Measurements from ENCODE around the gene PHF13. TPM values are rescaled to one million over a fixed set of nuclear protein-coding genes. Genes with fewer than 3 reads are reported as not detected.

The PHF13 gene
- total and polyA plus RNA-seq, 9 of the 15 experiments (the other 6 are each of a cell fraction or from before 2014, with no cell fraction given) = 1.8 to 36.1 (median 11.7) TPM

DNA sequence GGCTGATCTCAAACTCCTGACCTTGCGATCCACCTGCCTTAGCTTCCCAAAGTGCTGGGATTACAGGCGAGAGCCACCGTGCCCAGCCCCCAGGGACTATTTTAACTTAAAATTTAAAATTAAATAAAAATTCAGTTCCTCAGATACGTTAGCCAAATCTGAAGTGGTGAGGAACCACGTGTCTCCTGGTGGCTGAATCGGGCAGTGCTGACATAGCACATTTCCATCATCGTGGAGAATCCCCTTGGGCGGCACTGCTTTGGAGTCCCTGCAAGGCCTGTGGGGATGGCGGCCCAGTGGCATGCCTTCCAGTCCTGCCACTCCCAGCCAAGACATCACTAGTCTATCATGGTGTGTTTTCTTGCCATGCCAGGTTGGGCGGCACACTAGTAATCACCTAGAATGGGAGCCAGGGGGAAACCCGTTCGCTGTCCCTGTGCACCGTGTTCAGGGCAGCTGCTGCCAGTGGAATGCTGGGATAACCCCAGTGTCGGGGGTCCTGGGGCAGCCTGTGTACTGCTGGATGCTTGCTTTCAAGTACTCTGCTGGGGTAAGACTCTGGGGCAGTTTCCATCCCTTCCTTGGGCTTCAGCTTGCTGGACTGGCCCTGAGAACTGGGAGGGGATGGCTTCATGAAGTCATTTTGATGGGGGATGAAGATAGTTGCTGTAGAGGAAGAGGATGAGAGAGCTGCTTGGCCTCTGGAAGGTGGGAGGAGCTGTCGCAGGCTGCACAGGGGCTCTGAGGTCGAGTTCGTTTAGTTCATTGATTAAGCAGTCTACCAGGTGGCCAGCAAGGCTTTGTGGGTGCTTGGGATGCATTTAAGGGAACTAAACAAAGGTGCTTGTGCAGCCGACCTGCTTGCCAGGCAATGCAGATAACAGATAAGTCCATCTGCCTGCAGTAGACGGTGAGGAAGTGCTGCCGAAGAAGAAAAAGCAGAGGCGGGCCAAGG lies 29.1 kb upstream of the PHF13 start (continued):
- TF ChIP-seq POLR2AphosphoS5 (IDR thresholded peaks at IDR 0.05; ENCODE audit: control insufficient read depth, insufficient read depth, low read depth, low read length) (0 out of 2 replicates have a peak, but pooled peaks have one; percentile 24), MBD2 (IDR thresholded peaks at IDR 0.05; ENCODE audit: borderline replicate concordance, low read depth) (no peak), PTTG1 (tag; IDR thresholded peaks at IDR 0.05; ENCODE audit: low read depth) (no peak)

DNA sequence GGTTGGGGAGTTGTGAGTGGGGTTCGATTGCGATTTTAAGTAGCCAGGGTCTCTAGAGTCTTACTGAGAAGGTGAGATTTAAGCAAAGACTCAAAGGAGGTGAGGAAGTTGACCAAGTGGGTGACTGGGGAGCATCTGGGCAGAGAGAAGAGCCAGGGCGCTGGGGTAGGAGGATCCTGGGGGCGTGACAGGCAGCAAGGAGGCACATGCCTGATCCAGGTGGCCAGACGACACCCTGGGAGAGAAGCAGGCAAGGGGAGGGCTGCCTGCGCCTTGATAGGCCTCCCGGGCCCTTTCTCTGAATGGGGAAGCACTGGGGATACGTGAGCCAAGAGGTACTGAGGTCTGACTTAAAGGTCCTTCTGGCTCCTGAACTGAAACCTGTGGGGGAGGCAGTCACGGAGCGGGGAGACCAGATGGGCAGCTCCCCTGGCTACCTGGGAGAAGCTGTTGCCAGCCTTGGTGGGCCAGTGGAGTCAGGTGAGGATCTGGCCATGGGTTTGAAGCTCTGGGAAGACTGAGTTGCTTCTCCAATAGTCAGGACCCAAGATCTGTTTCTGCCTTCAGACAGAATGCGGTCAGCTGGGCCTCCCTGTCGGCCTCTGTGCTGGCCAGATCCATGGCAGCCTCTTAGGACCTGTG lies 28.3 kb upstream of the PHF13 start:
- Histone ChIP-seq H3K4me3 (no peak overlapping the region), H4K20me1 (replicated peaks; ENCODE audit: control insufficient read depth, insufficient read depth, low read length) (peaks cover 33% of the 10 kb centered on the region), H3K27me3 (ENCODE audit: control insufficient read depth in 2 of 2, insufficient read depth in 2 of 2, low read length in 2 of 2) (no peaks in the 10 kb centered on the region), H3K36me3 (ENCODE audit: control insufficient read depth, insufficient read depth, low read length) (peaks cover 67% of the 10 kb centered on the region; the same call in 2 of the 3 replicates), H3K9me3 (replicated peaks; ENCODE audit: control insufficient read depth, insufficient read depth, low read depth, low read length) (no peaks in the 10 kb centered on the region), H3K79me2 (ENCODE audit: control insufficient read depth, insufficient read depth, low read length) (peaks cover 40% of the 10 kb centered on the region), H2AFZ (ENCODE audit: low read depth, low read length) (no peak overlapping the region), H3K4me1 (replicated peaks in 1 of 2; ENCODE audit: control insufficient read depth in 2 of 2, insufficient read depth in 2 of 2, low read length in 2 of 2) (peaks cover 36 to 72% of the 10 kb centered on the region in 2 experiments; a peak in 4 of 5 replicates), H3K9ac (ENCODE audit: insufficient read depth in 1 of 2, low read depth in 2 of 2, low read length in 2 of 2) (peak overlapping the region in 1 of 2 experiments; percentile 82; a peak in 2 of 4 replicates), H3K4me2 (ENCODE audit: insufficient read depth, low read length) (peak overlapping the region; percentile 48), H3K27ac (ENCODE audit: extremely low read depth, low read depth, low read length) (peak overlapping the region; percentile 13; the same call in 2 of the 3 replicates), H3K9me1 (ENCODE audit: control insufficient read depth, insufficient read depth, low read length) (peaks cover 19% of the 10 kb centered on the region)
- in situ Hi-C loops (cut with MboI) = no loop called here
- ChIA-PET CTCF (ENCODE audit: low intra/inter-chr PET ratio) (no interaction called here), POLR2A (interaction anchor here (0.5 to 13.4 kb wide), 3 partner anchors 15 to 85 kb away, joined by 3 to 221 read pairs (median 3); partner anchors contain the start of gene KLHL21)
- ATAC-seq (peak; percentile 8), DNase-seq (ENCODE audit: extremely low read depth in 1 of 4, low spot score in 3 of 4) (peak in 2 of 4 experiments; percentile 48 to 57), FAIRE-seq (no peak)
- no TSS peak for BruUV-seq (replicated peaks)
- 32% methylated on average over 10 of the region's 12 CpGs for WGBS (ENCODE audit: insufficient coverage, low coverage, missing lambda C conversion rate)
- intact Hi-C loops (cut with micrococcal nuclease) = no loop called here
- TF ChIP-seq GABPB1 (CRISPR knock-in tag; IDR thresholded peaks at IDR 0.05) (0 out of 2 replicates have a peak, but pooled peaks have one; percentile 3), ZNF830 (CRISPR knock-in tag; IDR thresholded peaks at IDR 0.05) (0 out of 2 replicates have a peak, but pooled peaks have one; percentile 19), MTA1 (IDR thresholded peaks at IDR 0.05; ENCODE audit: borderline replicate concordance) (no peak), PRMT5 (CRISPR knock-in tag; IDR thresholded peaks at IDR 0.05) (no peak), CBX3 (IDR thresholded peaks at IDR 0.05; ENCODE audit: borderline replicate concordance in 1 of 2, low read length in 2 of 2) (no peak), OTX1 (CRISPR knock-in tag; IDR thresholded peaks at IDR 0.05) (0 out of 2 replicates have a peak, but pooled peaks have one; percentile 56), ARID1B (IDR thresholded peaks at IDR 0.05) (0 out of 2 replicates have a peak, but pooled peaks have one; percentile 1), GATAD2B (IDR thresholded peaks at IDR 0.05; ENCODE audit: borderline replicate concordance) (no peak), SREBF2 (CRISPR knock-in tag; IDR thresholded peaks at IDR 0.05) (no peak)
- TF ChIP-seq, protein P1, sequence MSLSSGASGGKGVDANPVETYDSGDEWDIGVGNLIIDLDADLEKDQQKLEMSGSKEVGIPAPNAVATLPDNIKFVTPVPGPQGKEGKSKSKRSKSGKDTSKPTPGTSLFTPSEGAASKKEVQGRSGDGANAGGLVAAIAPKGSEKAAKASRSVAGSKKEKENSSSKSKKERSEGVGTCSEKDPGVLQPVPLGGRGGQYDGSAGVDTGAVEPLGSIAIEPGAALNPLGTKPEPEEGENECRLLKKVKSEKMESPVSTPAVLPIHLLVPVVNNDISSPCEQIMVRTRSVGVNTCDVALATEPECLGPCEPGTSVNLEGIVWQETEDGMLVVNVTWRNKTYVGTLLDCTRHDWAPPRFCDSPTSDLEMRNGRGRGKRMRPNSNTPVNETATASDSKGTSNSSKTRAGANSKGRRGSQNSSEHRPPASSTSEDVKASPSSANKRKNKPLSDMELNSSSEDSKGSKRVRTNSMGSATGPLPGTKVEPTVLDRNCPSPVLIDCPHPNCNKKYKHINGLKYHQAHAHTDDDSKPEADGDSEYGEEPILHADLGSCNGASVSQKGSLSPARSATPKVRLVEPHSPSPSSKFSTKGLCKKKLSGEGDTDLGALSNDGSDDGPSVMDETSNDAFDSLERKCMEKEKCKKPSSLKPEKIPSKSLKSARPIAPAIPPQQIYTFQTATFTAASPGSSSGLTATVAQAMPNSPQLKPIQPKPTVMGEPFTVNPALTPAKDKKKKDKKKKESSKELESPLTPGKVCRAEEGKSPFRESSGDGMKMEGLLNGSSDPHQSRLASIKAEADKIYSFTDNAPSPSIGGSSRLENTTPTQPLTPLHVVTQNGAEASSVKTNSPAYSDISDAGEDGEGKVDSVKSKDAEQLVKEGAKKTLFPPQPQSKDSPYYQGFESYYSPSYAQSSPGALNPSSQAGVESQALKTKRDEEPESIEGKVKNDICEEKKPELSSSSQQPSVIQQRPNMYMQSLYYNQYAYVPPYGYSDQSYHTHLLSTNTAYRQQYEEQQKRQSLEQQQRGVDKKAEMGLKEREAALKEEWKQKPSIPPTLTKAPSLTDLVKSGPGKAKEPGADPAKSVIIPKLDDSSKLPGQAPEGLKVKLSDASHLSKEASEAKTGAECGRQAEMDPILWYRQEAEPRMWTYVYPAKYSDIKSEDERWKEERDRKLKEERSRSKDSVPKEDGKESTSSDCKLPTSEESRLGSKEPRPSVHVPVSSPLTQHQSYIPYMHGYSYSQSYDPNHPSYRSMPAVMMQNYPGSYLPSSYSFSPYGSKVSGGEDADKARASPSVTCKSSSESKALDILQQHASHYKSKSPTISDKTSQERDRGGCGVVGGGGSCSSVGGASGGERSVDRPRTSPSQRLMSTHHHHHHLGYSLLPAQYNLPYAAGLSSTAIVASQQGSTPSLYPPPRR (CRISPR knock-in tag; IDR thresholded peaks at IDR 0.05; ENCODE audit: borderline replicate concordance) = peak; percentile 71; the same call in 1 of the 2 replicates
- TF ChIP-seq, protein P2, sequence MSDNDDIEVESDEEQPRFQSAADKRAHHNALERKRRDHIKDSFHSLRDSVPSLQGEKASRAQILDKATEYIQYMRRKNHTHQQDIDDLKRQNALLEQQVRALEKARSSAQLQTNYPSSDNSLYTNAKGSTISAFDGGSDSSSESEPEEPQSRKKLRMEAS (CRISPR knock-in tag; IDR thresholded peaks at IDR 0.05) = peak; percentile 70

All from K562 (cell line).